HG02970 (cell line): Measurements from ENCODE around the gene WDR59.

Experiments used
- ATAC-seq: cut with Tn5 transposase; IDR thresholded peaks from one replicate; pipeline ENCODE4 v1.9.1; 2021; ENCODE audit warnings: mild to moderate bottlenecking, moderate library complexity, moderate number of reproducible peaks; ENCODE audit not compliant: unreplicated experiment, low FRiP score

WDR59 gene

DNA sequence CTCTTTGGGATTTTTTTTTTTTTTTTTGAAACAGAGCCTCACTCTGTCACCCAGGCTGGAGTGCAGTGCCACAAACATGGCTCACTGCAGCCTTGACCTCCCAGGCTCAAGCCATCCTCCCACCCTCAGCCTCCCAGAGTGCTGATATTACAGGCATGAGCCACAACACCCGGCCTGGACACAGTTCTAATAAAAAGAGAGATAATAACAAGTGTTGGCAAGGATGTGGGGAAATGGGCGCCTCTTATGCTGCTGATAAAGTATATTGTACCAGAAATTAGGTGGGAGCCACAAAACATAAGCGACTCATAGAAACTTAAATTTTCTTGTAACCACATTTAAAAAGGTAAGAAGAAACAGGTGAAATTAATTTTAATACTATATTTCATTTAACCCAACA lies 159.9 kb downstream of the WDR59 start:
- no peak for ATAC-seq
